Thyroid gland (tissue), 4 donors: ENCODE results near the gene MORN5. TPM values are rescaled to one million over a fixed set of nuclear protein-coding genes. Genes with fewer than 3 reads are reported as not detected.

Experiments
- DNase-seq, 2 donors: peaks; one replicate each; pipeline ENCODE4 v3.0.0-alpha.2; 2019
- H3K27ac ChIP-seq, 3 donors: fragments of 200-600 bp; sonication (generic); 1 replicate in 2 of 3; 2 replicates in 1 of 3; pipeline ENCODE4 v1.5.1; 2016 to 2019; ENCODE audit warnings: mild to moderate bottlenecking in 1 of 3, moderate library complexity in 1 of 3
- H3K27me3 ChIP-seq: fragments of 200-600 bp; sonication (generic); one replicate; pipeline ENCODE4 v1.5.1; 2019
- H3K36me3 ChIP-seq, 2 donors: fragments of 200-600 bp; sonication (generic); one replicate each; pipeline ENCODE4 v1.5.1; 2016 to 2019
- H3K4me1 ChIP-seq, 2 donors: fragments of 200-600 bp; sonication (generic); one replicate each; pipeline ENCODE4 v1.5.1; 2017 to 2019
- H3K4me3 ChIP-seq, 3 donors: fragments of 200-600 bp; sonication (generic); replicated peaks in 1 of 3; 1 replicate in 2 of 3; 2 replicates in 1 of 3; pipeline ENCODE4 v1.5.1; 2016; ENCODE audit warnings: mild to moderate bottlenecking in 1 of 3
- H3K9me3 ChIP-seq: fragments of 200-600 bp; sonication (generic); one replicate; pipeline ENCODE4 v1.5.1; 2017
- CTCF ChIP-seq, 6 experiments: fragments of 200-600 bp in 3 of 6; fragments of 450-650 bp in 3 of 6; sonication (generic) in 3 of 6; IDR thresholded peaks; one replicate each; pipeline ENCODE4 v1.5.1; 2016 to 2019; ENCODE audit warnings: antibody characterized with exemption in 6 of 6, mild to moderate bottlenecking in 2 of 6, inconsistent platforms in 1 of 6, moderate library complexity in 1 of 6
- POLR2A ChIP-seq, 2 donors: fragments of 450-650 bp; IDR thresholded peaks; one replicate each; pipeline ENCODE4 v1.6.1; 2017; ENCODE audit warnings: antibody characterized with exemption in 2 of 2, mild to moderate bottlenecking in 2 of 2, moderate library complexity in 1 of 2
- WGBS, 2 donors: methylation state at CpG; one replicate each; pipeline ENCODE4 v1.1.5; 2017; 5-methylcytosine and 5-hydroxymethylcytosine counted together
- intact Hi-C: fragments of 100-400 bp; cut with DNase I; formaldehyde crosslinking; loops from one replicate; pipeline ENCODE4 v1.15.1; 2023
- total RNA-seq, 4 donors: library from RNA; depleted of rRNA; stranded (reverse); fragments of >200 nt; gene quantifications; one replicate each; pipeline ENCODE4 v1.2.3, GENCODE V29; 2016

Gene MORN5
- total RNA-seq, 4 donors from 2014 or later, result not detected

DNA sequence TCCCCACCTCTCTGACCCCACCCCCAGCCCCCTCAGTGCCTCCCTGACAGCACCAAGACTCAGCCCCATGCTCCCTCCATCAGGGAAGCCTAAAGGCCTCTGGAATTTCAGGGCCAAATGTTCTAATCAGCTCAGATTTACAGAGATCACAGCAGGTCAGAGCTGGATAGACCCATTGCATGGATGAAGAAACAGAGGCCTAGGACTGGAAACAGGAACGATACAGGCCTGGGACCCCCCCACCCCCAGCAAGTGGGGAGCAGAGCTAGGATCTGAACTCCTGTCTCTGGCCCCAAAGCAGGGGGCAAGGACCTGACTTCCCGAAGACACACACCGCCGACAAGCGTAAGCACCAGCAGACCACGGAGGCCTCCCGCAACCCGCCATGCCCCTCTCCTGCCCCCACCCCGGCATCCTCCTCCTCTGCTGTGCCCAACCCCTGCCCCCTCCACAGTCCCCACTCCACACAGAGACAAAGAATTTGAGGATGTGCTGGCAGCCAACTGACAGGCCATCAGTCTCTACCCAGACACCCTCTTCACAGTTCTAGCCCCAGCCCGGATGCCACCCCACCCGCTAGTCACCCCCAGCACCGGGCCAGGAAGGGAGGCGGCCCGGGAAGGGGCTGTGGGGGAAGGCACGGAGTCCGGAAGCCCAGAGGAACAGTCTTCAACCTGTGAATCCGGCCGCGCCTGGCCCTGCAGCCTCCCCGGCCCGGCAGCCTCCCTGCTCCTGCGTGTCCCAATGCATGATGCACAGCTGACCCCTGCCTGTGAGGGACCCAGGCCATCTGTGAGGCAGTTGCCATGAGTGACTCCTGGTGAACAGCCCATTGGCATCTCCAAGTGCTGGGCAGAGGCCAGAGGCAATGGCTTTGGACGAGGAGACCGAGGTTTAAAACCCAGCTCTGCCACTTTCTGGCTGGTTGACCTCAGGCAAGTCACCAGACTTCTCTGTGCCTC is 31.4 kb upstream of the MORN5 start:
- no peaks in the 10 kb centered on the region for H3K9me3 ChIP-seq
- intact Hi-C loops, result loop anchor here (10.0 kb wide), 1 partner anchor 327 kb away; no protein-coding TSS in a partner anchor
- WGBS, 2 donors, result 64 to 76% methylated on average over 16 to 24 of the region's 24 CpGs
- H3K27ac ChIP-seq, result no peak overlapping the region
- no peaks in the 10 kb centered on the region for H3K36me3 ChIP-seq
- no peak overlapping the region for H3K4me3 ChIP-seq
- no peak for TF ChIP-seq CTCF (IDR thresholded peaks at IDR 0.05)
- no peak for TF ChIP-seq POLR2A (IDR thresholded peaks at IDR 0.05)
- DNase-seq, result peak; percentile 20 to 22
- no peaks in the 10 kb centered on the region for H3K27me3 ChIP-seq
- peaks cover 0 to 19% of the 10 kb centered on the region in 2 donors for H3K4me1 ChIP-seq

DNA sequence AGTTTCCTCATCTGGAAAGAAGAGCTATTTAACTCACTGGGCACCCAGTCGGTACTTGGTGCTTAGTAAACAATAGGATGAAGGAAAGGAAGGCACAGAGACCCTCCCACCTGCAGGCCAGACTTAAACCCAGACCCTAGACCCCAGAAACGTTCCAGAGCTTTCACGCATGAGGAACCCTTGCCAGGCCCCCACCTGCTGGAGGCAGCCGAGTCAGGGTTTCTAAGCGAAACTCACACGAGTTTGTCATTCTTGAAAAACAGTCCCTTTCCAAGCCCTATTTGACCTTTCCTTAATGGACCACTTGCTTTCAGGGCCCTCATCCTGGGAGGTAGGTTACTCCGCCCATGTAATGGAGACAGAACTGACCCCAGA is 30.8 kb upstream of the MORN5 start:
- no peak overlapping the region for H3K4me3 ChIP-seq
- intact Hi-C loops, result loop anchor here (10.0 kb wide), 1 partner anchor 326 kb away; no protein-coding TSS in a partner anchor
- no peaks in the 10 kb centered on the region for H3K36me3 ChIP-seq
- no peak for DNase-seq
- H3K9me3 ChIP-seq, result no peaks in the 10 kb centered on the region
- H3K27ac ChIP-seq, result no peak overlapping the region
- WGBS, 2 donors, result 78 to 83% methylated on average over 7 of the region's 7 CpGs
- no peaks in the 10 kb centered on the region for H3K27me3 ChIP-seq
- TF ChIP-seq POLR2A (IDR thresholded peaks at IDR 0.05) (no peak), CTCF (IDR thresholded peaks at IDR 0.05) (no peak)
- H3K4me1 ChIP-seq, result peaks cover 0 to 19% of the 10 kb centered on the region in 2 donors

- H3K9me3 ChIP-seq, result no peaks in the 10 kb centered on the region
- intact Hi-C loops, result loop anchor here (10.0 kb wide), 1 partner anchor 325 kb away; no protein-coding TSS in a partner anchor
- H3K27ac ChIP-seq, result no peak overlapping the region
- no peaks in the 10 kb centered on the region for H3K27me3 ChIP-seq
- DNase-seq, result no peak
- H3K4me3 ChIP-seq, result no peak overlapping the region
- TF ChIP-seq CTCF (IDR thresholded peaks at IDR 0.05), result no peak
- TF ChIP-seq POLR2A (IDR thresholded peaks at IDR 0.05), result no peak
- H3K4me1 ChIP-seq, result peaks cover 0 to 27% of the 10 kb centered on the region in 2 donors
- no peaks in the 10 kb centered on the region for H3K36me3 ChIP-seq
- WGBS, 2 donors, result 86 to 89% methylated on average over 2 of the region's 2 CpGs
Measured at GRCh38 chr9:122129969-122130368, 29.7 kb upstream of the MORN5 start.

- no peaks in the 10 kb centered on the region for H3K27me3 ChIP-seq
- no peaks in the 10 kb centered on the region for H3K9me3 ChIP-seq
- no peak overlapping the region for H3K27ac ChIP-seq
- peaks cover 0 to 22% of the 10 kb centered on the region in 2 donors for H3K4me1 ChIP-seq
- 66 to 69% methylated on average over 4 of the region's 4 CpGs for WGBS, 2 donors
- no peak for DNase-seq
- TF ChIP-seq POLR2A (IDR thresholded peaks at IDR 0.05) (no peak), CTCF (IDR thresholded peaks at IDR 0.05) (no peak)
- H3K4me3 ChIP-seq, result no peak overlapping the region
- intact Hi-C loops, result no loop called here
- H3K36me3 ChIP-seq, result no peaks in the 10 kb centered on the region
Measured at GRCh38 chr9:122130837-122131236, 28.9 kb upstream of the MORN5 start.
